ENCODE measurements around the gene TSNAX.

The TSNAX gene

GRCh38 chr1:231522038-231522437 is 6.4 kb upstream of the TSNAX start:
- no peak for DNase-seq
- H3K56ac ChIP-seq (ENCODE audit: low read length) = no peak overlapping the region
- no peaks in the 10 kb centered on the region for H3K4me1 ChIP-seq (ENCODE audit: control insufficient read depth, low read depth, low read length)
- no peak overlapping the region for H4K8ac ChIP-seq (ENCODE audit: low read depth, low read length)
- H3K36me3 ChIP-seq (ENCODE audit: control insufficient read depth, insufficient read depth, low read length) = no peaks in the 10 kb centered on the region
- H3K4me2 ChIP-seq (ENCODE audit: low read length) = no peak overlapping the region
- H3K4me3 ChIP-seq (ENCODE audit: low read length) = no peak overlapping the region
- no peak overlapping the region for H3K18ac ChIP-seq (ENCODE audit: low read length)
- no peak overlapping the region for H3K9ac ChIP-seq (ENCODE audit: low read length)
- WGBS (ENCODE audit: extremely low coverage, insufficient coverage, low lambda C conversion rate) = no CpG with 5 or more reads among the region's 1 CpG
- H3K27me3 ChIP-seq (ENCODE audit: insufficient read depth, low read length, poor library complexity) = no peaks in the 10 kb centered on the region
- no peak overlapping the region for H2AK5ac ChIP-seq (ENCODE audit: low read length)
- no peak overlapping the region for H3K23ac ChIP-seq (ENCODE audit: low read length)
- no peak overlapping the region for H2BK15ac ChIP-seq (replicated peaks; ENCODE audit: low read depth)
- H3K79me2 ChIP-seq (ENCODE audit: control insufficient read depth, insufficient read depth, low read length) = no peaks in the 10 kb centered on the region
- H3K79me1 ChIP-seq (ENCODE audit: low read length) = no peaks in the 10 kb centered on the region
- no peak overlapping the region for H4K5ac ChIP-seq (ENCODE audit: low read length)
- H2BK120ac ChIP-seq (ENCODE audit: low read depth, low read length) = no peak overlapping the region
- H3K4ac ChIP-seq (ENCODE audit: low read depth, low read length) = no peak overlapping the region
- H3K27ac ChIP-seq (ENCODE audit: low read depth, low read length) = no peak overlapping the region
- no peak overlapping the region for H2BK5ac ChIP-seq (ENCODE audit: low read length)

- H2AK5ac ChIP-seq (ENCODE audit: low read length) = no peak overlapping the region
- WGBS (ENCODE audit: extremely low coverage, insufficient coverage, low lambda C conversion rate) = 100% methylated on average over 1 of the region's 2 CpGs
- no peak overlapping the region for H4K8ac ChIP-seq (ENCODE audit: low read depth, low read length)
- H3K4me3 ChIP-seq (ENCODE audit: low read length) = no peak overlapping the region
- H3K23ac ChIP-seq (ENCODE audit: low read length) = no peak overlapping the region
- H3K27me3 ChIP-seq (ENCODE audit: insufficient read depth, low read length, poor library complexity) = no peaks in the 10 kb centered on the region
- no peak overlapping the region for H3K56ac ChIP-seq (ENCODE audit: low read length)
- no peak overlapping the region for H2BK120ac ChIP-seq (ENCODE audit: low read depth, low read length)
- no peak overlapping the region for H3K27ac ChIP-seq (ENCODE audit: low read depth, low read length)
- DNase-seq = no peak
- H3K9ac ChIP-seq (ENCODE audit: low read length) = no peak overlapping the region
- H4K5ac ChIP-seq (ENCODE audit: low read length) = no peak overlapping the region
- H3K4ac ChIP-seq (ENCODE audit: low read depth, low read length) = no peak overlapping the region
- H3K79me2 ChIP-seq (ENCODE audit: control insufficient read depth, insufficient read depth, low read length) = no peaks in the 10 kb centered on the region
- H3K36me3 ChIP-seq (ENCODE audit: control insufficient read depth, insufficient read depth, low read length) = no peaks in the 10 kb centered on the region
- H3K4me2 ChIP-seq (ENCODE audit: low read length) = no peak overlapping the region
- no peak overlapping the region for H2BK15ac ChIP-seq (replicated peaks; ENCODE audit: low read depth)
- H3K4me1 ChIP-seq (ENCODE audit: control insufficient read depth, low read depth, low read length) = no peaks in the 10 kb centered on the region
- no peak overlapping the region for H3K18ac ChIP-seq (ENCODE audit: low read length)
- no peaks in the 10 kb centered on the region for H3K79me1 ChIP-seq (ENCODE audit: low read length)
- H2BK5ac ChIP-seq (ENCODE audit: low read length) = no peak overlapping the region
These were observed 5.4 kb upstream of the TSNAX start for GRCh38 chr1:231522931-231523642.

DNA sequence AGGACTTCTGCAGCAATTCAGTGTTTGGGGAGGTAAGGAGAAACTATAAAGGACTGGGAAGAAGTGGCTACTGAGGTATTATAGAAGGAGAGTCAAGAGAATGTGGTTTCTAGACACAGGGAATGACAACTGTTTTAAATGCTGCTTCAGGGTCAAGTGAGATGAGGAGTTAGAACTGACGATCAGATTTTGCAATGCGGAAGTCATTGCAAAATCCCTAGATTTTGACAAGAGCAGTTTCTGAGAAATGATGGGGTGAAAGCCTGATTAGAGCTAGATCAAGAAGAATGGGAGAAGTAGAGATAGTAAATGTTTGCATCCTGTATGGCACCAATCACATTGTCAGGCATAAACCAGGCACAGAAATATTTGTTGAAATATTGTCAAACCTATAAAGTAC is 4.7 kb upstream of the TSNAX start:
- Histone ChIP-seq H3K56ac (ENCODE audit: low read length) (no peak overlapping the region), H2AK5ac (ENCODE audit: low read length) (no peak overlapping the region), H3K4me3 (ENCODE audit: low read length) (no peak overlapping the region), H3K27ac (ENCODE audit: low read depth, low read length) (no peak overlapping the region), H3K27me3 (ENCODE audit: insufficient read depth, low read length, poor library complexity) (no peaks in the 10 kb centered on the region), H2BK120ac (ENCODE audit: low read depth, low read length) (no peak overlapping the region), H3K18ac (ENCODE audit: low read length) (no peak overlapping the region), H3K79me2 (ENCODE audit: control insufficient read depth, insufficient read depth, low read length) (no peaks in the 10 kb centered on the region), H3K4ac (ENCODE audit: low read depth, low read length) (no peak overlapping the region), H3K4me1 (ENCODE audit: control insufficient read depth, low read depth, low read length) (no peaks in the 10 kb centered on the region), H3K79me1 (ENCODE audit: low read length) (no peaks in the 10 kb centered on the region), H2BK5ac (ENCODE audit: low read length) (no peak overlapping the region), H3K4me2 (ENCODE audit: low read length) (no peak overlapping the region), H3K36me3 (ENCODE audit: control insufficient read depth, insufficient read depth, low read length) (no peaks in the 10 kb centered on the region), H4K8ac (ENCODE audit: low read depth, low read length) (no peak overlapping the region), H4K5ac (ENCODE audit: low read length) (no peak overlapping the region), H3K23ac (ENCODE audit: low read length) (no peak overlapping the region), H2BK15ac (replicated peaks; ENCODE audit: low read depth) (no peak overlapping the region), H3K9ac (ENCODE audit: low read length) (no peak overlapping the region)
- WGBS (ENCODE audit: extremely low coverage, insufficient coverage, low lambda C conversion rate) = no CpG with 5 or more reads among the region's 2 CpGs
- no peak for DNase-seq

GRCh38 chr1:231526536-231526935 is 1.9 kb upstream of the TSNAX start:
- no peak overlapping the region for H3K4me2 ChIP-seq (ENCODE audit: low read length)
- H3K4me1 ChIP-seq (ENCODE audit: control insufficient read depth, low read depth, low read length) = peaks cover 2% of the 10 kb centered on the region
- no peak overlapping the region for H4K8ac ChIP-seq (ENCODE audit: low read depth, low read length)
- no peak overlapping the region for H3K4me3 ChIP-seq (ENCODE audit: low read length)
- H2AK5ac ChIP-seq (ENCODE audit: low read length) = no peak overlapping the region
- no peak overlapping the region for H3K27ac ChIP-seq (ENCODE audit: low read depth, low read length)
- no peak overlapping the region for H3K23ac ChIP-seq (ENCODE audit: low read length)
- H4K5ac ChIP-seq (ENCODE audit: low read length) = no peak overlapping the region
- H3K4ac ChIP-seq (ENCODE audit: low read depth, low read length) = no peak overlapping the region
- no peak for DNase-seq
- H2BK120ac ChIP-seq (ENCODE audit: low read depth, low read length) = no peak overlapping the region
- no peak overlapping the region for H3K56ac ChIP-seq (ENCODE audit: low read length)
- no peaks in the 10 kb centered on the region for H3K36me3 ChIP-seq (ENCODE audit: control insufficient read depth, insufficient read depth, low read length)
- H2BK15ac ChIP-seq (replicated peaks; ENCODE audit: low read depth) = no peak overlapping the region
- no peak overlapping the region for H3K18ac ChIP-seq (ENCODE audit: low read length)
- no peaks in the 10 kb centered on the region for H3K27me3 ChIP-seq (ENCODE audit: insufficient read depth, low read length, poor library complexity)
- H3K79me1 ChIP-seq (ENCODE audit: low read length) = peaks cover 4% of the 10 kb centered on the region
- H3K9ac ChIP-seq (ENCODE audit: low read length) = no peak overlapping the region
- H2BK5ac ChIP-seq (ENCODE audit: low read length) = no peak overlapping the region
- H3K79me2 ChIP-seq (ENCODE audit: control insufficient read depth, insufficient read depth, low read length) = peaks cover 10% of the 10 kb centered on the region

GRCh38 chr1:231527586-231528171 is 790 bp upstream of the TSNAX start:
- Histone ChIP-seq H2BK120ac (ENCODE audit: low read depth, low read length) (no peak overlapping the region), H2AK5ac (ENCODE audit: low read length) (no peak overlapping the region), H3K79me2 (ENCODE audit: control insufficient read depth, insufficient read depth, low read length) (peaks cover 10% of the 10 kb centered on the region), H3K56ac (ENCODE audit: low read length) (peak overlapping the region; percentile 71), H3K23ac (ENCODE audit: low read length) (no peak overlapping the region), H2BK5ac (ENCODE audit: low read length) (no peak overlapping the region), H3K4ac (ENCODE audit: low read depth, low read length) (no peak overlapping the region), H3K4me1 (ENCODE audit: control insufficient read depth, low read depth, low read length) (peaks cover 2% of the 10 kb centered on the region), H4K8ac (ENCODE audit: low read depth, low read length) (no peak overlapping the region), H3K36me3 (ENCODE audit: control insufficient read depth, insufficient read depth, low read length) (no peaks in the 10 kb centered on the region), H3K4me3 (ENCODE audit: low read length) (no peak overlapping the region), H3K27me3 (ENCODE audit: insufficient read depth, low read length, poor library complexity) (no peaks in the 10 kb centered on the region), H4K5ac (ENCODE audit: low read length) (no peak overlapping the region), H3K9ac (ENCODE audit: low read length) (peak overlapping the region; percentile 56), H3K18ac (ENCODE audit: low read length) (no peak overlapping the region), H3K79me1 (ENCODE audit: low read length) (peaks cover 4% of the 10 kb centered on the region), H3K27ac (ENCODE audit: low read depth, low read length) (no peak overlapping the region), H2BK15ac (replicated peaks; ENCODE audit: low read depth) (no peak overlapping the region), H3K4me2 (ENCODE audit: low read length) (peak overlapping the region; percentile 54)
- WGBS (ENCODE audit: extremely low coverage, insufficient coverage, low lambda C conversion rate) = no CpG with 5 or more reads among the region's 15 CpGs
- DNase-seq = no peak

DNA sequence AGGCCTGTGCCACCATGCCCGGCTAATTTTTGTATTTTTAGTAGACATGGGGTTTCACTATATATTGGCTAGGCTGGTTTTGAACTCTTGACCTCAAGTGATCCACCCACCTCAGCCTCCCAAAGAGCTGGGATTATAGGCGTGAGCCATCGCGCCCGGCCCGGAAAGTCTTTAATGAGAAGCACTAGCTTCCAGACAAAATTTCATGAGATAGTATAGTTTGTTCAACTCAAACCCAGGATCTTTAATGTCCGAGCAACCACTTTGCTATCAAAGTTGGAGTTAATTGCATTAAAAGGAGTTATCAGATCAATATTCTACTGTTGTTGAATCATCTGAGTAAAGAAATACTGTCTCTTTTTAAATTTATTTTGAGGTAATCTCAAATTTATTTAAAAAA is 4.8 kb downstream of the TSNAX start:
- no CpG with 5 or more reads among the region's 7 CpGs for WGBS (ENCODE audit: extremely low coverage, insufficient coverage, low lambda C conversion rate)
- Histone ChIP-seq H2BK120ac (ENCODE audit: low read depth, low read length) (no peak overlapping the region), H3K27me3 (ENCODE audit: insufficient read depth, low read length, poor library complexity) (no peaks in the 10 kb centered on the region), H3K4me2 (ENCODE audit: low read length) (no peak overlapping the region), H3K36me3 (ENCODE audit: control insufficient read depth, insufficient read depth, low read length) (no peaks in the 10 kb centered on the region), H2AK5ac (ENCODE audit: low read length) (no peak overlapping the region), H3K4me1 (ENCODE audit: control insufficient read depth, low read depth, low read length) (peaks cover 2% of the 10 kb centered on the region), H2BK5ac (ENCODE audit: low read length) (no peak overlapping the region), H3K56ac (ENCODE audit: low read length) (no peak overlapping the region), H3K23ac (ENCODE audit: low read length) (no peak overlapping the region), H4K8ac (ENCODE audit: low read depth, low read length) (no peak overlapping the region), H3K9ac (ENCODE audit: low read length) (no peak overlapping the region), H2BK15ac (replicated peaks; ENCODE audit: low read depth) (no peak overlapping the region), H4K5ac (ENCODE audit: low read length) (no peak overlapping the region), H3K18ac (ENCODE audit: low read length) (no peak overlapping the region), H3K79me2 (ENCODE audit: control insufficient read depth, insufficient read depth, low read length) (peaks cover 10% of the 10 kb centered on the region), H3K79me1 (ENCODE audit: low read length) (peaks cover 5% of the 10 kb centered on the region), H3K4me3 (ENCODE audit: low read length) (no peak overlapping the region), H3K4ac (ENCODE audit: low read depth, low read length) (no peak overlapping the region), H3K27ac (ENCODE audit: low read depth, low read length) (no peak overlapping the region)
- no peak for DNase-seq
